PC-9 (cell line): ENCODE results near the gene ELK4.

Experiments used
- CTCF ChIP-seq: fragments of 200-600 bp; sonication (generic); conservative IDR thresholded peaks from 2 replicates; pipeline ENCODE4 v1.6.1; 2017; ENCODE audit warnings: mixed run types, antibody characterized with exemption, mild to moderate bottlenecking, moderate library complexity
- EZH2 ChIP-seq: fragments of 200-600 bp; sonication (generic); IDR thresholded peaks from 2 replicates; pipeline ENCODE4 v1.8.0; 2017; ENCODE audit warnings: antibody characterized with exemption, low read depth

GRCh38 chr1:205630651-205631009, 1.2 kb downstream of the ELK4 start:
- TF ChIP-seq CTCF (no peak), EZH2 (no peak)
